ENCODE results near the gene FBXW12. TPM values are rescaled to one million over a fixed set of nuclear protein-coding genes. Genes with fewer than 3 reads are reported as not detected.

The FBXW12 gene
- total RNA-seq, 1 donor from 2014 or later = 6.0 TPM

GRCh38 chr3:48407542-48408099, 35.6 kb downstream of the FBXW12 start:
- no peak for DNase-seq (ENCODE audit: low spot score)

DNA sequence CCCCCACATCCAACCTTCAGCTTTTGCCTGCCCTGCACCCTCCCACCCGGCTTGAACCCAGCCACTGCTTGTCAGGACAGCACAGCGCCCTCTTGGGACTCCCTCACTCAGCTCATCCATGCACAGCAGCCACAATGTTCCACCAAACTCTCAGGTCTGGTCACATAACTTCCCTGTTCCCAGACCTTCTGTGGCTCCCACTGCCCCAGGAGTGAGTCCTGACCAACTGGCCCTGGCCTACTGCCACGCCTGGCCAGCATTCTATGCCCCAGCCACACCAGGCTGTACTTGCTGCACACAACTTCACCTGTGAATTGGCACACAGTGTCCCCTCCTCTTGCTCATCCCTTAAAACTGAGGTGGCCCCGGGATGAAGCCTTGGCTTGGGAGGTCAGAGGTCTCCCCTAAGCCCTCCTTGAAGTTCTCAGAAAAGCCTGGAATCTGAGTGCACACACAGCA, 36.8 kb downstream of the FBXW12 start:
- no peak for DNase-seq (ENCODE audit: low spot score)

GRCh38 chr3:48409291-48410201, 37.5 kb downstream of the FBXW12 start:
- DNase-seq (ENCODE audit: low spot score) = no peak

DNA sequence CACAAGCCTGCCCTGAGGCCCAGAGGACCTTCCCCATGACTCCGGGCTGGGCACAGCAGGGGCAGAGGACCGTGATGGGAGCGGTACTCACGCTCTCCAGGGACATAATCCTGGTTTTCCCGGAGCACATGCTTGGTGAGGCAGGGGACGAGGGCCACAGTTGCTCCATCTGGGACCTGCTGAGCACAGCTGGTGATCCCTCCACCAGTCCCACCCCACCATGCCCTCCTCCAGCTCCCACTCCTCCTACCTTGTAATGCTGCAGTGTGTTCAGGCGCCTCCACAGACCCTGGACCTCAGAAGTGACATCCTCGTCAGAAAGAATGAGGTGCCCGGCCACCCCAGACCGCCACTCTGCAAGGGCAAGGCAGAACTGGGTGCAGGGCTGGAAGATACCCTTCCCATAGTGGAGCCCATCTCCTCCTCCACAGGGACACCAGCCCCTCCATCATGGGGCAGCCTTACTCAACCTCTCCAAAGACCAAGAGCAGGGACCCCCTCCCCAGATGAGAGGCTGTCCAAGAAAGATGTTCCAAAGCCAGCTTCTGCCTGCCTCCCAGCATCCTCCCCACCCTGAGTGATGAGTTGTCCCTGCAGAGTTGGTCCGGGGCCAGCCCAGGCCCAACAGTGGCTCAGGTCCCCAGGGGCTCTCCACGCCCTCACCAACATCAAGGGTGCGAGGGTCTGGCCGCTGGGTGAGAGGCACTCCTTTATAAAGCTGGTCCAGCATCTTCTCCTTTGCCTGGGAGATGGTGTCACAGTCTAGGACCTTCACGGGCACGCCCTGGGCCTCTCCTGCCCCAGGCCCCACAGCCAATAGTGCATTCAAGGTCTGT, 38.4 kb downstream of the FBXW12 start:
- DNase-seq (ENCODE audit: low spot score) = no peak

DNA sequence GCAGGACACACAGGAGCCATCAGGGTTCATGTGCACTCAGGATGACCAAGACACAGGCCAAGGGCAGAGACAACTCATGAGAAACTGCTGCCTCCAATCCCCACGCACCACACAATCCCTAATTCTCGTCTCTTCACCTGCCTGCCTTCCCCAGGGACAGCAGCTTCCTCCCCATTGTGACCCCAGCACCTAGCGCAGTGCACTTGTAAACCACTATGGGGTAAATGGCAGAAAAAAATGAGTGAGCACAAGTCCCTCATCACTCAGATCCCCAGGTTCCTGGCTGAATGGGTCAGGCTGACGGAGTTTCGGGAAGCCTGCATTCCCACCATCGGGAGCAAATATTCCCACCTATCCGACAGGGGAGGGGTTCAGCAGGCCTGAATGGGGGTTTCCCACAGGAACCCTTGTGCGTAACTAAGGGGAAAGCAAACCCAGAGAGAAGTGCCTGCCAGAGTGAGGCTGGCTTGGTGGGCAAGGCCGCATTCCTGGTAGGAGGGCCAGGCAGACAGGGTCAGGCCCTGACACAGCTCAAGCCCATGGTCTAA, 39.1 kb downstream of the FBXW12 start:
- DNase-seq (ENCODE audit: low spot score) = no peak

DNA sequence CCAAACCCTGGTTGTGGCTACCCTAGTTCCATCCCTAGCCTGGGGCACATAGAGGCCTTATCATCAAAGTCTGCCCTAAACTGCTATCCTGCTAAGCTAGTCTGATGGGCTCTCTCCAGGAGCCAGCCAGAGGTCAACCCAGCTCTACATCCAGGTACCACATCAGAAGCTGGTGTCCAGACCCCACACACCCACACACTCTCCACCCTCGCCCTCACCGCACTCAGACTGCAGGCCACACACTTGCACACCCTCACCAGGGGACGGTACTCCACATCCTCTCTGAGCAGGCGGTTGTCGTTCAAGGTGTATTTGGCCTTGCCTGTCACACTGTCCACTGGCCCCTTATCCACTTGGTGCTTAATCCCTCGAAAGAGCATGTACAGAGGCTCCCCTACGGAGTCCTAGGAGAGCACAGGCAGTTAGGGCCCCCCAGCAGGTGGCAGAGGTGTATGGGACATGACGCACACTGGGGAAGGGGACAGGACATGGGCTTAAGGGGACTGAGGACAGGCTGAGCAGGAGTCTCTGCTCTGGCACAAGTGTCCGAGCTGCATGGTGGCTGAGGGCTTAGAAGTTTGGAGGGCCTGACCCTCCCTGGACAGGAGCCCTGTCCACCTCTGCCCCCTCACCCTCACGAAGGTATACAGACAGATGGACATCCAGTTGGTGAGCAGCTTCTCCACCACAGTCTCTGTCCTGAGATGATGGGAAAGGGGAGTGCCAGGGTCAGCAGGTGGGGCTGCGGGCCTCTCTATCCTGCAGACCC, 39.8 kb downstream of the FBXW12 start:
- DNase-seq (ENCODE audit: low spot score) = no peak

GRCh38 chr3:48412375-48413001, 40.5 kb downstream of the FBXW12 start:
- DNase-seq (ENCODE audit: low spot score) = no peak

DNA sequence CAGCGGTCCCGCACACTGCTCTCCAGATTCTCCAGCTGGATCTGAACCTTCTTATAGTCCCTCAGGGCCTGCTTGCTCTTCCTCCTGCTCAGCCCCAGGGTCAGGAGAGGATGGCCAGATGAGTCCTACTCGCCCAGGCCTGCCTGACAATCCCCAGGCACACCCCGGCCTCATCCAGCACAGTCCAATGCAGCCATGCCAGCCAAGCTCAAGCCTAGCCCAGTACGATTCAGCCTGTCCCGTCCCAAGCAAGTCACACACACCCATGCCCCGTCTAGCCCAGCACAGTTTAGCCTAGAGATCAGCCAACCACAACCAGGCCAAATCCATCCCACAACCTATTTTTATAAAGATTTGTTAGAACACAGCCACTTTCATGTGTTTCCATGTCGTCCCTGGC, 41.1 kb downstream of the FBXW12 start:
- DNase-seq (ENCODE audit: low spot score) = no peak

GRCh38 chr3:48413611-48414010, 41.6 kb downstream of the FBXW12 start:
- no peak for DNase-seq (ENCODE audit: low spot score)

- no peak for DNase-seq (ENCODE audit: low spot score)
Measured at GRCh38 chr3:48414376-48415250, 42.6 kb downstream of the FBXW12 start.

DNA sequence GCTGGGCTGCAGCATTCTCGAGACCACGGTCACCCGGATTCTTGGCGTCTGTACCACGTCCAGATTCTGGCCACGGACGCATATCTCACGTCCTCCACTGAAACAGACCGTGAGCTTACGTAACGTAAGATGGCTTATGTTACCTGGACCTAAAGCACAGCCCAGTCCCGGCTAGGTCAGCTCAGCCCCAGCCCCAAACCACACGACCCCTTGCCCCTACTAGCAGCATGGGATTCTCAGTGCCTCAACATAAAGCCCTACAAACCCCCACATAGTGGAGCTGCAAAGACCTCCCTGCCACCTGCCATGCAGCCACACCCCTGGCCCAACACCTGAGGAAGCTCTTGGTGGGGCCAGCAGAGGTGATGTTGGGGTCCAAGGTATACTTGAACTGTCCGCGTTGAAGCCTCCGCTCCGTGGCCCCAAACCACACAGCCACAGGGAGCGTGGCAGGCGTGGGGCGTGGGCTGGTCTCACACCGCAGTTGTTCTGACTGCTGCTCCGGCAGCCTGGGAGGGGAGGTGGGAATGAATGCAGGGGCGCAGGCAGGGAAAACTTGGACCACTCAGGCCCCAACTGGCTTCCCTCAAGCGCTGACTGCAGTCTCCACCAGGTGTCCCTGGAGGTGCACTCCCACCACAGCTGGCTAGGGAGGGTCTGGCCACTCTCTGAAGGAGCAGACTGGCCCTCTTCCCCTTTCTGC, 43.4 kb downstream of the FBXW12 start:
- DNase-seq (ENCODE audit: low spot score) = no peak

- DNase-seq (ENCODE audit: low spot score) = no peak
Measured at GRCh38 chr3:48416091-48416505, 44.1 kb downstream of the FBXW12 start.

- no peak for DNase-seq (ENCODE audit: low spot score)
Measured at GRCh38 chr3:48416546-48416945, 44.5 kb downstream of the FBXW12 start.

DNA sequence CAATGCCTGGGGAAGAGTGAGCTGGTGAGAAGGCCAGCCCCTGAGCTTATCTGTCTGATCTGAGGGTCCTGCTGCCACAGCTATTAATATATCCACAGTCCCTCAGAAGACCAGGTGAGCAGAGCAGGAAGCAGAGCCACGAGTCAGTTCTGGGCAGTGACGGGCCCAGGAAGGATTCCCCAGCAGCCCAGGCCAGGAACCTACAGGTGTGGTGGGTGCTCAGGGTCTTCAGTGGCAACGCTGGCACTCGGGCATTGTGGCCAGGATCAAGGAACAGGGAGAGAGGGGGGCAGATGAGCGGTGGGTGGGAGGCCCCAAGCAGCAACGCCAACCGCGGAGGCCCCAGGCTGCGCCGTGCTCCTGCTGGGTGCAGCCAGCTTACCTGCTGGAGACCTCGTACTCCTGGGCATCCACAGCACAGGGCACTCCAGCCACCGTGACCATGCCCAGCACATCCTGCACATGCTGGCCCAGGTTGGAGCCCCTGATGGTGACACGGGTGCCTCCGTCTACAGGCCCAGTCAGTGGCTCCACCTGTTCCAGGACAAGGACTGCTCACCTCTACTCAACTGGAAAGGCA, 45.6 kb downstream of the FBXW12 start:
- DNase-seq (ENCODE audit: low spot score) = no peak

DNA sequence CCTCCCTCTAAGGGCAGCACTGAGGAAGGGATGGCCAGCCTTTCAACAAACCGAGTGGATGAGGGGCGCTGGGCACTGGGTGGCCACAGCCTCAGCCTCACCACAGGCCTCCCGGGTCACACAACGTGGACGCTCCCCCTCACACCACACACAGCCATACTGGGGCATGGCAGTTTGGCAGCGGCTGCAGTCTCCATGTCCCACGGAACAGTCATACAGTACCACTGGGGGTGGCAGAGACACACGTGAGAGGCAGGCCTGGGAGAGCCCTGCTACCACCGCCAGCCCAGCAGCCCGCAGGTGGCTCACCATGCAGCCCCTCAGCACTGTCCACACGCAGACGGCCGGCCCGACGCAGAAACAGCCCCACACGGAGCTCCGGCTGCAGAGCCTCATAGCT, 46.1 kb downstream of the FBXW12 start:
- no peak for DNase-seq (ENCODE audit: low spot score)

DNA sequence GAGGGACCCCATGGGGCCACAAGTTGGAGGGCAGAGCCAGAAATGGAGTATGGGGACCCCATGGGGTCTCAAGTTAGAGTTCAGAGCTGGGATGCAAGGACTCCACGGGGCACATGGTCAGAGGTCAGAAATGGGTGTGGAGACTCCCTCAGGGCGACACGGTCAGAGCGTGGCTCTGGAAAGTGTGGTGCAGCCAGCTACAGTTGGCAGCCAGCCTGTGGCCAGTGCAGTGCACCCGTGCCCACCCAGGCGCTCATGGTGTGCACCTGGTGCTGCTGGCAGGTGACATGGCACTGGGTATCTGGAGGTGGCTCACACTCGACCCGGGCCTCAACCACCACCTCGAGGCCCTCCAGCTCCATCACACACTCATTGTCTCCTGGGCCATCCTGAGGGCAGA, 46.6 kb downstream of the FBXW12 start:
- no peak for DNase-seq (ENCODE audit: low spot score)

GRCh38 chr3:48419149-48419548, 47.1 kb downstream of the FBXW12 start:
- DNase-seq (ENCODE audit: low spot score) = no peak

DNA sequence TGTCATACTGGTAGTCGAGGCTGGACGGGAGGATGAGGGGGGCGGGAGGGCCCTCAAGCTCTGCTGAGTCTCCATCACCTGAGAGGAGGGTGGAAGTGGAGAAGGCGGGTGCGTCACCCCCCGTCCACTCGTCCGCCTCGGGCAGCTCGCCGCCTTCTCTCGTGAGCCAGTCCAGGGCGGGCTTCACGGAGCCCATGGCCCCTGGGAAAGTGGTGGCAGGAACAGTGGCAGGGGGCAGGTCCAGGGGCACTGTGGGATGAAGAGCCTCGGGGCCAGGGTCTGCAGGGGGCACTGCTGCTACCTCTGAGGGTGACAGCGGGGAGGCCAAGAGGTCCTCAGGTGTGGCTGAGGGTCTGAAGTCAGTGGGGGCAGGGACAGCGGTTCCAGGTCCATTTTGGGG, 47.6 kb downstream of the FBXW12 start:
- no peak for DNase-seq (ENCODE audit: low spot score)

DNA sequence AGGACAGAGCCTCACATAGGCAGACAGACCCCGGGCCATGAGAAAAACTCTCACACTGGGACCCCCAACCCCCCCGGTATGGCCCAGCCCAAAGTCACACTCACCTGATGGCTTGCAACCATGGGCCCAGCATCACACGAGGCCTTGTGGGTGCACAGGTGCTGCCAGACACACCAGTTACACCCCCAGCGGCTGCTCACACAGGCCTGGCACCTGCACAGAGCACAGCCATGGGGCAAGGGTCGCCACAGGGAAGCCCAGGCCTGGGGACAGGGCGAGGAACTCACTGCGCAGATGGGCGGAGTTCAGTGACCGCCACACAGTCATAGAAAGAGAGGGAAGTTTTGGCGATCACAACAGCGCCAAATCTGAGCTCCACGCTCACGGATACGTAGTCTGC, 48.5 kb downstream of the FBXW12 start:
- no peak for DNase-seq (ENCODE audit: low spot score)

All from umbilical cord (tissue), 2 donors.